Parathyroid adenoma (tissue), 2 donors: ENCODE results near the gene TOM1L2.
"Not testable (repeated sequence)": the region's sequence is repeated elsewhere in the genome, so short reads cannot be mapped to it uniquely, and the experiment has no call there.

Experiments
- H2AFZ ChIP-seq: fragments of 300-600 bp; sonication (generic); one replicate; pipeline ENCODE4 v1.7.0; 2017; ENCODE audit warnings: antibody characterized with exemption, mild to moderate bottlenecking
- H3K27ac ChIP-seq: fragments of 300-600 bp; sonication (generic); one replicate; pipeline ENCODE4 v1.7.0; 2017
- H3K27me3 ChIP-seq: fragments of 300-600 bp; sonication (generic); one replicate; pipeline ENCODE4 v1.7.0; 2017; ENCODE audit warnings: low read length; ENCODE audit not compliant: control insufficient read depth, insufficient read depth
- H3K36me3 ChIP-seq: fragments of 300-600 bp; sonication (generic); one replicate; pipeline ENCODE4 v1.7.0; 2017; ENCODE audit warnings: low read length; ENCODE audit not compliant: control insufficient read depth, insufficient read depth
- H3K4me1 ChIP-seq: fragments of 300-600 bp; sonication (generic); one replicate; pipeline ENCODE4 v1.7.0; 2017; ENCODE audit warnings: control low read depth
- H3K4me2 ChIP-seq: fragments of 300-600 bp; sonication (generic); one replicate; pipeline ENCODE4 v1.7.0; 2017; ENCODE audit warnings: low read length
- H3K4me3 ChIP-seq: fragments of 300-600 bp; sonication (generic); one replicate; pipeline ENCODE4 v1.7.0; 2017; ENCODE audit warnings: low read depth, low read length
- H3K79me2 ChIP-seq: fragments of 300-600 bp; sonication (generic); one replicate; pipeline ENCODE4 v1.7.0; 2017; ENCODE audit warnings: control low read depth
- H3K9ac ChIP-seq: fragments of 300-600 bp; sonication (generic); one replicate; pipeline ENCODE4 v1.7.0; 2017; ENCODE audit warnings: mild to moderate bottlenecking
- H3K9me3 ChIP-seq: fragments of 300-600 bp; sonication (generic); one replicate; pipeline ENCODE4 v1.7.0; 2017; ENCODE audit warnings: low read length; ENCODE audit not compliant: control insufficient read depth
- CTCF ChIP-seq: fragments of 300-600 bp; sonication (generic); IDR thresholded peaks from one replicate; pipeline ENCODE4 v1.7.0; 2017; ENCODE audit warnings: antibody characterized with exemption, mild to moderate bottlenecking
- donor health status: primary hyperparathyroidism.

The TOM1L2 gene

GRCh38 chr17:17999364-18000029 lies 27.3 kb upstream of the TOM1L2 start:
- no peak overlapping the region for H3K9ac ChIP-seq
- no peak overlapping the region for H2AFZ ChIP-seq
- H3K79me2 ChIP-seq, result no peaks in the 10 kb centered on the region
- H3K4me1 ChIP-seq, result no peaks in the 10 kb centered on the region
- no peak overlapping the region for H3K27ac ChIP-seq
- no peak overlapping the region for H3K4me2 ChIP-seq
- H3K4me3 ChIP-seq, result no peak overlapping the region
- H3K9me3 ChIP-seq, result no peaks in the 10 kb centered on the region
- H3K27me3 ChIP-seq, result no peaks in the 10 kb centered on the region
- no peak for TF ChIP-seq CTCF
- no peaks in the 10 kb centered on the region for H3K36me3 ChIP-seq

- no peak overlapping the region for H3K4me2 ChIP-seq
- H3K27me3 ChIP-seq, result no peaks in the 10 kb centered on the region
- H2AFZ ChIP-seq, result no peak overlapping the region
- no peaks in the 10 kb centered on the region for H3K36me3 ChIP-seq
- H3K4me3 ChIP-seq, result no peak overlapping the region
- H3K4me1 ChIP-seq, result no peaks in the 10 kb centered on the region
- H3K79me2 ChIP-seq, result no peaks in the 10 kb centered on the region
- H3K27ac ChIP-seq, result no peak overlapping the region
- no peak overlapping the region for H3K9ac ChIP-seq
- no peak for TF ChIP-seq CTCF
- no peaks in the 10 kb centered on the region for H3K9me3 ChIP-seq
Observed at GRCh38 chr17:17998934-17999333, 26.7 kb upstream of the TOM1L2 start.

GRCh38 chr17:17995887-17996286 lies 23.7 kb upstream of the TOM1L2 start:
- H3K36me3 ChIP-seq, H3K27ac ChIP-seq, H3K9me3 ChIP-seq, H3K79me2 ChIP-seq, H3K4me2 ChIP-seq, H3K4me3 ChIP-seq, H3K27me3 ChIP-seq, H2AFZ ChIP-seq, H3K9ac ChIP-seq, H3K4me1 ChIP-seq: not testable (repeated sequence)

- Histone ChIP-seq H3K27ac (no peak overlapping the region), H3K27me3 (no peaks in the 10 kb centered on the region), H3K79me2 (no peaks in the 10 kb centered on the region), H3K9me3 (no peaks in the 10 kb centered on the region), H2AFZ (no peak overlapping the region), H3K4me1 (peaks cover 6% of the 10 kb centered on the region), H3K4me2 (no peak overlapping the region), H3K4me3 (no peak overlapping the region), H3K9ac (no peak overlapping the region), H3K36me3 (no peaks in the 10 kb centered on the region)
- peak; percentile 52 for TF ChIP-seq CTCF
Observed at GRCh38 chr17:17994271-17995069, 22.3 kb upstream of the TOM1L2 start.

- Histone ChIP-seq H2AFZ (no peak overlapping the region), H3K9me3 (no peaks in the 10 kb centered on the region), H3K4me2 (no peak overlapping the region), H3K9ac (no peak overlapping the region), H3K4me3 (no peak overlapping the region), H3K27me3 (no peaks in the 10 kb centered on the region), H3K36me3 (no peaks in the 10 kb centered on the region), H3K27ac (no peak overlapping the region), H3K4me1 (peaks cover 6% of the 10 kb centered on the region), H3K79me2 (no peaks in the 10 kb centered on the region)
- no peak for TF ChIP-seq CTCF
Observed at GRCh38 chr17:17993852-17994251, 21.7 kb upstream of the TOM1L2 start.
